ENCODE results near the gene ARHGAP26. TPM values are rescaled to one million over a fixed set of nuclear protein-coding genes. Genes with fewer than 3 reads are reported as not detected.

ARHGAP26 gene
- total RNA-seq, 2 experiments from 2014 or later, result 12.8 to 15.4 TPM

GRCh38 chr5:143054480-143054941 lies 284.3 kb downstream of the ARHGAP26 start:
- CTCF ChIA-PET, result interaction anchor here (1.4 kb wide), 1 partner anchor 9 kb away, joined by 4 read pairs; no protein-coding TSS in a partner anchor
- DNase-seq, result peak; percentile 49
- peaks cover 75% of the 10 kb centered on the region for H3K4me1 Mint-ChIP-seq

GRCh38 chr5:143055596-143056338 lies 285.6 kb downstream of the ARHGAP26 start:
- intact Hi-C loops (cut with DNase I, micrococcal nuclease), result loop anchor here (1.0 to 5.0 kb wide), 6 partner anchors 33 to 297 kb away; no protein-coding TSS in a partner anchor
- ChIA-PET POLR2A (no interaction called here), CTCF (interaction anchor here (1.2 kb wide), 1 partner anchor 16 kb away, joined by 3 read pairs; no protein-coding TSS in a partner anchor)
- H3K27ac Mint-ChIP-seq, result peak overlapping the region; percentile 90
- H3K36me3 Mint-ChIP-seq (ENCODE audit: low read depth), result peaks cover 38% of the 10 kb centered on the region
- DNase-seq, result no peak
- H3K27me3 Mint-ChIP-seq, result no peaks in the 10 kb centered on the region
- H3K4me1 Mint-ChIP-seq, result peaks cover 63% of the 10 kb centered on the region
- peak overlapping the region; percentile 33 for H3K4me3 Mint-ChIP-seq
- no peaks in the 10 kb centered on the region for H3K9me3 Mint-ChIP-seq (ENCODE audit: low read depth)
- ATAC-seq, result peak; percentile 40

More at GRCh38 chr5:143054480-143054941, 284.3 kb downstream of the ARHGAP26 start:
- intact Hi-C loops (cut with DNase I, micrococcal nuclease), result loop anchor here in 1 of 2 experiments (2.0 kb wide), 1 partner anchor 34 kb away; no protein-coding TSS in a partner anchor
- Mint-ChIP-seq H3K4me3 (no peak overlapping the region), H3K27me3 (no peaks in the 10 kb centered on the region), H3K36me3 (ENCODE audit: low read depth) (peaks cover 36% of the 10 kb centered on the region), H3K27ac (peak overlapping the region; percentile 90), H3K9me3 (ENCODE audit: low read depth) (no peaks in the 10 kb centered on the region)
- POLR2A ChIA-PET, result no interaction called here
- ATAC-seq, result peak; percentile 40

GRCh38 chr5:143056339-143056704 lies 286.1 kb downstream of the ARHGAP26 start:
- Mint-ChIP-seq H3K27me3 (no peaks in the 10 kb centered on the region), H3K36me3 (ENCODE audit: low read depth) (peaks cover 35% of the 10 kb centered on the region), H3K4me3 (peak overlapping the region; percentile 33), H3K4me1 (peaks cover 61% of the 10 kb centered on the region), H3K9me3 (ENCODE audit: low read depth) (no peaks in the 10 kb centered on the region), H3K27ac (peak overlapping the region; percentile 90)
- DNase-seq (no peak), ATAC-seq (peak; percentile 60)
- CTCF ChIA-PET, result interaction anchor here (0.7 to 1.2 kb wide), 2 partner anchors 17 to 334 kb away, joined by 3 read pairs; no protein-coding TSS in a partner anchor
- POLR2A ChIA-PET, result no interaction called here
- intact Hi-C loops (cut with DNase I, micrococcal nuclease), result loop anchor here (1.0 to 5.0 kb wide), 5 partner anchors 34 to 296 kb away; no protein-coding TSS in a partner anchor

GRCh38 chr5:143056792-143057579 lies 286.8 kb downstream of the ARHGAP26 start:
- POLR2A ChIA-PET, result no interaction called here
- no peak overlapping the region for H3K4me3 Mint-ChIP-seq
- H3K27ac Mint-ChIP-seq, result peak overlapping the region; percentile 90
- no peaks in the 10 kb centered on the region for H3K27me3 Mint-ChIP-seq
- peaks cover 35% of the 10 kb centered on the region for H3K36me3 Mint-ChIP-seq (ENCODE audit: low read depth)
- CTCF ChIA-PET, result interaction anchor here (0.7 to 1.2 kb wide), 2 partner anchors 18 to 333 kb away, joined by 3 read pairs; no protein-coding TSS in a partner anchor
- H3K9me3 Mint-ChIP-seq (ENCODE audit: low read depth), result no peaks in the 10 kb centered on the region
- no peak for DNase-seq
- H3K4me1 Mint-ChIP-seq, result peaks cover 56% of the 10 kb centered on the region
- intact Hi-C loops (cut with DNase I, micrococcal nuclease), result loop anchor here (1.0 to 5.0 kb wide), 6 partner anchors 9 to 295 kb away; no protein-coding TSS in a partner anchor
- ATAC-seq, result peak; percentile 21

- Mint-ChIP-seq H3K4me3 (no peak overlapping the region), H3K27me3 (no peaks in the 10 kb centered on the region), H3K27ac (peak overlapping the region; percentile 90), H3K4me1 (peaks cover 56% of the 10 kb centered on the region), H3K36me3 (ENCODE audit: low read depth) (peaks cover 37% of the 10 kb centered on the region), H3K9me3 (ENCODE audit: low read depth) (no peaks in the 10 kb centered on the region)
- intact Hi-C loops (cut with DNase I, micrococcal nuclease), result loop anchor here (1.0 to 5.0 kb wide), 4 partner anchors 9 to 295 kb away; no protein-coding TSS in a partner anchor
- ChIA-PET CTCF (no interaction called here), POLR2A (no interaction called here)
- no peak for DNase-seq
- no peak for ATAC-seq
These were observed 287.4 kb downstream of the ARHGAP26 start for GRCh38 chr5:143057580-143057999.

GRCh38 chr5:143059355-143059754 lies 289.2 kb downstream of the ARHGAP26 start:
- intact Hi-C loops (cut with DNase I, micrococcal nuclease), result loop anchor here (5.0 kb wide), 2 partner anchors 37 to 293 kb away; no protein-coding TSS in a partner anchor
- Mint-ChIP-seq H3K36me3 (ENCODE audit: low read depth) (peaks cover 42% of the 10 kb centered on the region), H3K4me1 (peaks cover 41% of the 10 kb centered on the region), H3K4me3 (no peak overlapping the region), H3K27ac (no peak overlapping the region), H3K27me3 (no peaks in the 10 kb centered on the region), H3K9me3 (ENCODE audit: low read depth) (no peaks in the 10 kb centered on the region)
- ChIA-PET CTCF (no interaction called here), POLR2A (interaction anchor here (0.7 kb wide), 1 partner anchor 374 kb away, joined by 7 read pairs; no protein-coding TSS in a partner anchor)
- ATAC-seq, result no peak
- no peak for DNase-seq

GRCh38 chr5:143059976-143060765 lies 290.0 kb downstream of the ARHGAP26 start:
- Mint-ChIP-seq H3K27me3 (no peaks in the 10 kb centered on the region), H3K9me3 (ENCODE audit: low read depth) (no peaks in the 10 kb centered on the region), H3K4me1 (peaks cover 37% of the 10 kb centered on the region), H3K36me3 (ENCODE audit: low read depth) (peaks cover 40% of the 10 kb centered on the region), H3K27ac (no peak overlapping the region), H3K4me3 (no peak overlapping the region)
- no peak for DNase-seq
- ATAC-seq, result no peak
- CTCF ChIA-PET, result interaction anchor here (0.7 to 1.6 kb wide), 2 partner anchors 9 to 22 kb away, joined by 3 to 4 read pairs; no protein-coding TSS in a partner anchor
- POLR2A ChIA-PET, result interaction anchor here (0.7 kb wide), 1 partner anchor 373 kb away, joined by 7 read pairs; no protein-coding TSS in a partner anchor
- intact Hi-C loops (cut with DNase I, micrococcal nuclease), result loop anchor here (5.0 kb wide), 2 partner anchors 38 to 292 kb away; no protein-coding TSS in a partner anchor

- POLR2A ChIA-PET, result no interaction called here
- CTCF ChIA-PET, result interaction anchor here (0.5 to 1.6 kb wide), 2 partner anchors 9 to 10 kb away, joined by 3 to 4 read pairs; no protein-coding TSS in a partner anchor
- Mint-ChIP-seq H3K27ac (no peak overlapping the region), H3K36me3 (ENCODE audit: low read depth) (peaks cover 32% of the 10 kb centered on the region), H3K27me3 (no peaks in the 10 kb centered on the region), H3K4me3 (no peak overlapping the region), H3K4me1 (peaks cover 35% of the 10 kb centered on the region), H3K9me3 (ENCODE audit: low read depth) (no peaks in the 10 kb centered on the region)
- ATAC-seq (no peak), DNase-seq (no peak)
- intact Hi-C loops (cut with DNase I, micrococcal nuclease), result no loop called here
These were observed 291.2 kb downstream of the ARHGAP26 start for GRCh38 chr5:143061161-143061945.

GRCh38 chr5:143062379-143062778 lies 292.2 kb downstream of the ARHGAP26 start:
- H3K9me3 Mint-ChIP-seq (ENCODE audit: low read depth), result no peaks in the 10 kb centered on the region
- H3K4me1 Mint-ChIP-seq, result peaks cover 34% of the 10 kb centered on the region
- no peak overlapping the region for H3K27ac Mint-ChIP-seq
- POLR2A ChIA-PET, result no interaction called here
- H3K27me3 Mint-ChIP-seq, result no peaks in the 10 kb centered on the region
- H3K4me3 Mint-ChIP-seq, result no peak overlapping the region
- DNase-seq (no peak), ATAC-seq (no peak)
- H3K36me3 Mint-ChIP-seq (ENCODE audit: low read depth), result peaks cover 27% of the 10 kb centered on the region
- intact Hi-C loops (cut with DNase I, micrococcal nuclease), result no loop called here
- CTCF ChIA-PET, result no interaction called here
